ENCODE data around the gene SBK2.
"Not testable (repeated sequence)": the region's sequence is repeated elsewhere in the genome, so short reads cannot be mapped to it uniquely, and the experiment has no call there.

SBK2 gene

DNA sequence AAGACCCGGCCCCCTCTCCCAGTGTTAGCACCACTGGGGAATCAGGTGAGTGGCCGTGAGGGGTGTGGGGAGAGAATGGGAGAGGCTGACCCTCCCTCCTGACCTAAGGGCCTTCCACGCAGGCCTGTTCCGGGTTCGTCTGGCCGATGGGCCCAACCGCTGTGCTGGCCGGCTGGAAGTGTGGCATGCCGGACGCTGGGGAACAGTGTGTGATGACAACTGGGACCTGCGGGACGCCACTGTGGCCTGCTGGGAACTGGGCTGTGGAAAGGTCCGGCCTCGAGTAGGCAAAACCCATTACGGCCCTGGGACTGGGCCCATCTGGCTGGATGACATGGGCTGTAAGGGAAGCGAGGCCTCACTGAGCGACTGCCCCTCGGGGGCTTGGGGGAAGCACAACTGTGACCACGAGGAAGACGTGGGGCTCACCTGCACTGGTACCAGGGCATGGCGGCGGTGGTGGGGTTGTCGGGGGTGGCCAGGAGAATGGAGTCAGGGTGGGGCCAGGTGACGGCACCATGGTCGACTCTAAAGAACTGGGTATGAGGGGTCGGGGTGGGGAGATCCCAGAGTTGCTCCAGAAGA is 36.5 kb downstream of the SBK2 start:
- no peak for DNase-seq (ENCODE audit: low spot score)

DNA sequence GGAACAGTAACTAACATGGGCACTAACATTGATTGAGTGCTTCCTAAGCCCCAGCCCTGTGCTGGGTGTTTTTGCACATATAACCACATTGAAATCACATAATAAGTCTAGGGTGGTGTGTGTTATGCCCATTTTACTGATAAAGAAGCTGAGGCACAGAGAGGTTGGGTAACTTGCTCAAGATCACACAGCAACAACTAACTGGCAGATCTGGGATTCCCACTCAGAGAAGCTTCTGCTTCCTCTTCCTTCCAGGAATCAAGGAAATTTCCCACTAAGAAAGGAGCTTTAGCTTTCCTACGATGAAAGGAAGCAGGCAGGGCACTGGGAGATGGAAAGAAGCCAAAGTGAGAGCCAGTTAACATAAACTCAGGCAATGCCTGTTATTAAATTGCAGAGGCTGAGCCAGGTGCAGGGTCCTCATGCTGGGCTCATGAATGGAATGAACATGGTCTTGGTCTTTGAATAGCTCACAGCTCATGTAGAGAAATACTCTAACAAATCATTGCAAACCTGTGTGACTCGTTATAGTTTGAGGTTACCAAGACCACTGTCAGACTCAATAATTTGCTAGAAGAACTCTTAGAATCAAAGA is 38.6 kb downstream of the SBK2 start:
- no peak for DNase-seq (ENCODE audit: low spot score)

- DNase-seq (ENCODE audit: low spot score): no peak
Observed at GRCh38 chr19:55497763-55498162, 39.2 kb downstream of the SBK2 start.

- DNase-seq (ENCODE audit: low spot score): not testable (repeated sequence)
Observed at GRCh38 chr19:55496820-55497219, 40.1 kb downstream of the SBK2 start.

DNA sequence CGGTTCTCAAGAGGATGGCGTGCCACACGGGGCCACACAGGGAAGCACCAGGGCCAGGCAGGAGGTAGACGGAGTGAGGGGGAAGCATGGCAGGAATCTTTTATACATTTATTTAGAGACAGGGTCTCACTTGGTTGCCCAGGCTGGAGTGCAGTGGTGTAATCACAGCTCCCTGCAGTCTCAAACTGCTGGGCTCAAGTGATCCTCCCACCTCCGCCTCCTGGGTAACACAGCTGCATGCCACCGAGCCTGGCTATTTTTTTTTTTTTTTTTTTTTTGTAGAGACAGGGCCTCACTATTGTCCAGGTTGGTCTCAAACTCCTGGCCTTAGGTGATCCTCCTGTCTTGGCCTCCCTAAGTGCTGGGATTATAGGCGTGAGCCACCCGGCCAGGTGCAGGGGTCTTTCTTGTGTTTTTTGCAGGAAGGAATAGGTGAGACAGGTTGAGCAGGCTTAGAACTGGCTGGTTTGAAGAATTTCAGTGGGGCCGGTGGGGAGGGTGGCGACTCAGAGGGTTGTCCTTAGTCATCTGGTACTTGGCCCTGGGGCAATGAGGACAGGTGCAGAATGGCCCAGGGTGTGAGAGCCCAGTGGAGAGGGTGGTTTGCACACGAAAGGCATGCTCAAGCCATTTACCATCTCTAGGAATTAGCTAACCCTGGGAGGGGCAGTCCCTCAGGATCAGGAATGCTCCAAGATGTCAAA is 41.1 kb downstream of the SBK2 start:
- no peak for DNase-seq (ENCODE audit: low spot score)

- DNase-seq (ENCODE audit: low spot score): no peak
Observed at GRCh38 chr19:55494172-55494761, 42.7 kb downstream of the SBK2 start.

GRCh38 chr19:55493645-55494171 is 43.2 kb downstream of the SBK2 start:
- no peak for DNase-seq (ENCODE audit: low spot score)

- DNase-seq (ENCODE audit: low spot score): no peak
Observed at GRCh38 chr19:55493052-55493644, 43.8 kb downstream of the SBK2 start.

DNA sequence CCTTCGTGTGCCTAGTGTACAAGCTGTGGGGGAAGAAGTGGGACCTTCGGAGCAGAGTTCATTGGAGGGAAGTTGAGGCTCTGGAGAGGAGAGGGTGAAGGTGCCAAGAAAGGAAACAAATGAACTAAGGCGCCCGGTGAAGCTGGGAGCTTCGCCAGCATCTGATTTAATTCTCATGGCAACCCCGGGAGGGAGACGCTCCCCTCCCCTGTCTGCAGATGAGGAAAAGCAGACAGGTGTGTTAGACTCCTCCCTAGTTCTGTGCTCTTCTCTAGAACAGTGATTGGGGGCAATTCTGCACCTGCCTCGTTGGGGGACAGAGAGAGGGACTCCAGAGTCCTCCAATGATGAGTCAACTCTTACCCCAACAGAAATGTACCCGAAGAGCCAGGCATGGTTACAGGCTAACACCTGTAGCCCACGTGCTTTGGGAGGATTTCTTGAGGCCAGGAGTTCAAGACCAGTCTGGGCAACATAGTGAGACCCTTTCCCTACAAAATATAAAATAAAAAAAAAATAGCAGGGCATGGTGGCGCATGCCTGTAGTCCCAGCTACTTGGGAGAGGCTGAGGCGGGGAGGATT is 44.5 kb downstream of the SBK2 start:
- DNase-seq (ENCODE audit: low spot score): no peak

GRCh38 chr19:55491546-55492360 is 45.2 kb downstream of the SBK2 start:
- no peak for DNase-seq (ENCODE audit: low spot score)

- no peak for DNase-seq (ENCODE audit: low spot score)
Observed at GRCh38 chr19:55490478-55491432, 46.2 kb downstream of the SBK2 start.

DNA sequence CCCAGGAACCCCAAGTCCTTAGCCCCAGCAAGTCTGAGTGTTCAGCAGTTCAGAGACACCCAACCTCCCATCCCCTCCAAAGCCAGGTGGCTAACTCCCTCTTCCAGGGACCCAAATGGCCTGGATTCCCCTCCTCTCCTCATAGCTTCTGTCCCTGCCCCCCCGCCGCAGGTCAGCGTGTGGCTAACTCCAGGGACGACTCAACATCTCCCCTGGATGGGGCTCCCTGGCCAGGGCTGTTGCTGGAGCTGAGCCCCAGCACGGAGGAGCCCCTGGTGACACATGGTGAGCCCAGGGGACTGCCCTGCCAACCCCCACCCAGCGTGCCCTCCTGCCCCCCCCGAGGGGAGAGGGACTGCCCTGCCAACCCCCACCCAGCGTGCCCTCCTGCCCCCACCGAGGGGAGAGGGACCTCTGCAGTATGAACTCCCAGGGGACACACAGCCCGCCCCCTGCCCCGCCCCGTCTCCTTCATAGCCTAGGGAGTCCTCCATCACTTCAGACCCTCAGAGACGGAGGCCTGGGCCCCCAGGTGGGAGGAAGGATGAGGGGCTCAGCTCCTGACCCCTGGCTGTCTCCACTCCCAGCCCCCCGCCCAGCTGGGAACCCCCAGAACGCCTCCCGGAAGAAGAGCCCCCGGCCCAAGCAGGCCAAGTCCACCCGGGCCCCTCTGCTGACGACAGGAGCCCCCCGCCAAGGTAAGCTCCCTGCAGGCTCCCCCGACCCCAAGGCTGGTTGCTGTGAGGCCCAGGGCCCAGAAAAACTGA is 47.0 kb downstream of the SBK2 start:
- no peak for DNase-seq (ENCODE audit: low spot score)

- DNase-seq (ENCODE audit: low spot score): no peak
Observed at GRCh38 chr19:55488986-55489710, 47.8 kb downstream of the SBK2 start.

- no peak for DNase-seq (ENCODE audit: low spot score)
Observed at GRCh38 chr19:55487924-55488687, 48.8 kb downstream of the SBK2 start, which contains the start of gene SSC5D. Gene SSC5D, plus strand, starts transcription at chr19:55488436. Its CDS starts 154 bp downstream, at chr19:55488590.

DNA sequence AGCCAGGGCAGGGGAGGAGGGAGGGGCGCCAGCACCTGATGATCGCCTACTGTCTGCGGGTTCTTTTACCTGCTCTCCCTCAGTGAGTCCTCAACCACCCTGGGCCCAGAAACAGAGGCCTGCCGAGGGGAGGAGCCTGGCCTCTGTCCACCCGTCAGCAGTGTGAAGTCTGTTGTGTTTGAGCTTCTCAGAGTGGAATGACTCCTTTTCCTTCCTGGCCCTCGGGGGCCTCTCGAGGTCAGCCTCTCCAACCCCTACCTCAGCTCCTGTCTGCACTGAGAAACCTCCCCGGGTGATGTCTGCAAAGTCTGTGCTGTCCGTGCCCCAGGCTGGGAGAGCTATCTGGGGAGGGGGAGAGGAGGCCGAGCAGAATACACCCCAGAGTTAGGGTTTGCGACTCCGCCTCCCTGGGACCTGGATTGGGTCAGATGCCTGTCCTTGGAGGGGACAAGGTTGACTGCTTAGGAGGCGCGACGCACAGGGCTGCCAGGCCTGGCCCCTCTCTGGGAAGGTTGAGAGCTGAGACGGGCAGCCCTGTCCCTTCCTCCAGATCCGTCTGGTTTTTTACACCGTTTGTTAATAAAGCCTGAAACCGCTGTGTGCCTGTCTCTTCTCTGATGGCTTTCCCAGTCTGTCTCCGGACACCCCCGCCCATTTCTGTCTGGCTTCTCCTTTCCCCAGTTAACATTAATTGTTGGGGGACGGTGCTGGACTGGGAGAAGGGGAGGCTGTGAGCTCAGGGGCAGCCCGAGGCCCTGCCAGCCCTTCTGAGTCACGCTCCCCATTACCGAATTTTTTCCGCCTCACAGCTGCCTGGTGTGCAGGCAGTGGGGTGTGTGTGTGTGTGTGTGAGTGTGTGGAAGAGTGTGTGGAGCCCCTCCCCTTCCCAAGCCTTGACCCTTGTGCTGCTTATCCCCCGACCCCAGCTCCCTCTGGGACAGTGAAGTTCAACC is 49.7 kb downstream of the SBK2 start:
- DNase-seq (ENCODE audit: low spot score): no peak

Data from CD4-positive, alpha-beta T cell treated with Interleukin-15 for 4 hours (primary cell).